GM12874 (cell line): ENCODE measurements around the gene ASB15.

Experiments
- CTCF ChIP-seq: IDR thresholded peaks from 2 replicates; pipeline ENCODE4 v1.5.1; 2011; ENCODE audit warnings: low read depth, mild to moderate bottlenecking, control low read depth, low read length, moderate library complexity; ENCODE audit not compliant: insufficient read depth

ASB15 gene

GRCh38 chr7:123612024-123612423 lies 10.4 kb downstream of the ASB15 start:
- TF ChIP-seq CTCF: no peak

- no peak for TF ChIP-seq CTCF
Observed at GRCh38 chr7:123615344-123615743, 13.7 kb downstream of the ASB15 start.

GRCh38 chr7:123616223-123616622 lies 14.6 kb downstream of the ASB15 start:
- TF ChIP-seq CTCF: no peak

- TF ChIP-seq CTCF: no peak
Observed at GRCh38 chr7:123621707-123622106, 20.1 kb downstream of the ASB15 start.

GRCh38 chr7:123622660-123623386 lies 21.2 kb downstream of the ASB15 start:
- no peak for TF ChIP-seq CTCF

GRCh38 chr7:123624527-123625183 lies 23.0 kb downstream of the ASB15 start:
- peak; percentile 79 for TF ChIP-seq CTCF

GRCh38 chr7:123625254-123625653 lies 23.6 kb downstream of the ASB15 start:
- TF ChIP-seq CTCF: no peak
